Activated CD8-positive, alpha-beta T cell treated with anti-CD3 and anti-CD28 coated beads for 36 hours (primary cell): ENCODE data around the gene BDH1. TPM values are rescaled to one million over a fixed set of nuclear protein-coding genes. Genes with fewer than 3 reads are reported as not detected.

Source experiments
- ATAC-seq: fragments of 200-7000 bp; cut with Tn5 transposase; one replicate; pipeline ENCODE4 v1.10.0; 2021; ENCODE audit warnings: mild to moderate bottlenecking, moderate library complexity
- CTCF ChIA-PET: fragments of 350-600 bp; sonication (Branson Sonifier 250); formaldehyde crosslinking; loops from one replicate; lab custom pipeline; 2021; ENCODE audit warnings: antibody characterized with exemption; lab: Charles Lee
- POLR2A ChIA-PET: fragments of 350-600 bp; sonication (Branson Sonifier 250); formaldehyde crosslinking; loops from one replicate; lab custom pipeline; 2021; ENCODE audit warnings: antibody characterized with exemption; lab: Charles Lee
- DNase-seq: peaks from one replicate; pipeline ENCODE4 v3.0.0-alpha.2; 2020
- H3K27ac Mint-ChIP-seq: one replicate; pipeline ENCODE4 v1.8.0; 2021; ENCODE audit warnings: mild to moderate bottlenecking, mixed read lengths
- H3K27me3 Mint-ChIP-seq: one replicate; pipeline ENCODE4 v1.8.0; 2021; ENCODE audit warnings: mixed read lengths
- H3K36me3 Mint-ChIP-seq: one replicate; pipeline ENCODE4 v1.8.0; 2021; ENCODE audit warnings: low read depth, mixed read lengths
- H3K4me1 Mint-ChIP-seq: one replicate; pipeline ENCODE4 v1.8.0; 2021; ENCODE audit warnings: low read depth, mixed read lengths
- H3K4me3 Mint-ChIP-seq: one replicate; pipeline ENCODE4 v1.8.0; 2021; ENCODE audit warnings: mild to moderate bottlenecking, moderate library complexity, mixed read lengths
- H3K9me3 Mint-ChIP-seq: one replicate; pipeline ENCODE4 v1.8.0; 2021; ENCODE audit warnings: mixed read lengths
- CTCF ChIP-seq: fragments of 200-600 bp; IDR thresholded peaks from one replicate; pipeline ENCODE4 v1.8.0; 2022; ENCODE audit warnings: antibody characterized with exemption, mild to moderate bottlenecking
- intact Hi-C: fragments of 100-400 bp; cut with micrococcal nuclease; formaldehyde crosslinking; loops from one replicate; pipeline ENCODE4 v1.10.0; 2022
- total RNA-seq, 2 experiments: library from RNA; stranded (reverse); gene quantifications; one replicate each; pipeline ENCODE4 v1.2.3, GENCODE V29; 2021

The BDH1 gene
- total RNA-seq, 2 experiments from 2014 or later: 118 to 126 TPM

- H3K9me3 Mint-ChIP-seq: no peaks in the 10 kb centered on the region
- CTCF ChIA-PET: interaction anchor here (0.7 to 4.4 kb wide), 34 partner anchors 11 to 731 kb away, joined by 3 to 96 read pairs (median 4); partner anchors contain the start of gene BDH1
- TF ChIP-seq CTCF: peak; percentile 92
- peak overlapping the region; percentile 53 for H3K27ac Mint-ChIP-seq
- intact Hi-C loops: no loop called here
- peaks cover 1% of the 10 kb centered on the region for H3K36me3 Mint-ChIP-seq
- no peaks in the 10 kb centered on the region for H3K27me3 Mint-ChIP-seq
- H3K4me3 Mint-ChIP-seq: no peak overlapping the region
- DNase-seq: peak; percentile 86
- ATAC-seq: peak; percentile 98
- POLR2A ChIA-PET: interaction anchor here (0.8 to 1.1 kb wide), 5 partner anchors 11 to 69 kb away, joined by 3 to 4 read pairs (median 3); no protein-coding TSS in a partner anchor
- peaks cover 16% of the 10 kb centered on the region for H3K4me1 Mint-ChIP-seq
Measured at GRCh38 chr3:197599089-197599765, 43.5 kb upstream of the BDH1 start.

DNA sequence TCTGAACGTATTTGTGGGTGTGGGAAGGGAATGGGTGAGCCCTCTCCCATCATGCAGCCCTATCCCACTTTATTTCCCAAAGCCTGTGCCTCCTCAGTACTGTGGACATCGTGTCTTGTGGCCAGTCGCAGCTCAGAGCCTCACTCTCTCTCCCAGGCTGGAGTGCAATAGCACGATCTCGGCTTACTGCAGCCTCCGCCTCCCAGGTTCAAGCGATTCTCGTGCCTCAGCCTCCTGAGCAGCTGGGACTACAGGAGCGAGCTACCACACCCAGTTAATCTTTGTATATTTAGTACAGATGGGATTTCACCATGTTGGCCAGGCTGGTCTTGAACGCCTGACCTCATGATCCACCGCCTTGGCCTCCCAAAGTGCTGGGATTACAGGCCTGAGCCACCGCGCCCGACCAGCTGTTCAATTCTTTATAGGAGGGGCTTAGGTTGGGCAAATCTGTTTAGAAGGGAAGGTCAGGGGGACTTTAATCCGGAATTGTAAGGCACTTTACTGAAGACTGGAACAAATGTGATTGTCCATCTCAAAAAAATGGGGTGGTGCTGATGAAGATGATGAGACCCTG is 42.7 kb upstream of the BDH1 start:
- intact Hi-C loops: no loop called here
- peaks cover 17% of the 10 kb centered on the region for H3K4me1 Mint-ChIP-seq

GRCh38 chr3:197597335-197597734 is 41.6 kb upstream of the BDH1 start:
- DNase-seq: no peak
- H3K36me3 Mint-ChIP-seq: no peaks in the 10 kb centered on the region
- no peak overlapping the region for H3K27ac Mint-ChIP-seq
- H3K9me3 Mint-ChIP-seq: no peaks in the 10 kb centered on the region
- intact Hi-C loops: no loop called here
- ChIA-PET CTCF (interaction anchor here (2.7 to 4.4 kb wide), 4 partner anchors 10 to 74 kb away, joined by 15 to 96 read pairs (median 55); no protein-coding TSS in a partner anchor), POLR2A (interaction anchor here (0.9 kb wide), 1 partner anchor 76 kb away, joined by 4 read pairs; no protein-coding TSS in a partner anchor)
- ATAC-seq: no peak
- H3K4me1 Mint-ChIP-seq: peaks cover 29% of the 10 kb centered on the region
- H3K4me3 Mint-ChIP-seq: no peak overlapping the region
- H3K27me3 Mint-ChIP-seq: no peaks in the 10 kb centered on the region
- TF ChIP-seq CTCF: no peak

More for the DNA sequence above, 42.7 kb upstream of the BDH1 start:
- no peaks in the 10 kb centered on the region for H3K36me3 Mint-ChIP-seq
- no peak overlapping the region for H3K4me3 Mint-ChIP-seq
- ATAC-seq (no peak), DNase-seq (no peak)
- TF ChIP-seq CTCF: no peak
- ChIA-PET POLR2A (interaction anchor here (0.7 to 1.1 kb wide), 4 partner anchors 9 to 70 kb away, joined by 3 to 4 read pairs (median 3); no protein-coding TSS in a partner anchor), CTCF (interaction anchor here (0.9 to 4.4 kb wide), 24 partner anchors 11 to 730 kb away, joined by 3 to 96 read pairs (median 6); partner anchors contain the start of gene BDH1)
- H3K9me3 Mint-ChIP-seq: no peaks in the 10 kb centered on the region
- no peak overlapping the region for H3K27ac Mint-ChIP-seq
- no peaks in the 10 kb centered on the region for H3K27me3 Mint-ChIP-seq

DNA sequence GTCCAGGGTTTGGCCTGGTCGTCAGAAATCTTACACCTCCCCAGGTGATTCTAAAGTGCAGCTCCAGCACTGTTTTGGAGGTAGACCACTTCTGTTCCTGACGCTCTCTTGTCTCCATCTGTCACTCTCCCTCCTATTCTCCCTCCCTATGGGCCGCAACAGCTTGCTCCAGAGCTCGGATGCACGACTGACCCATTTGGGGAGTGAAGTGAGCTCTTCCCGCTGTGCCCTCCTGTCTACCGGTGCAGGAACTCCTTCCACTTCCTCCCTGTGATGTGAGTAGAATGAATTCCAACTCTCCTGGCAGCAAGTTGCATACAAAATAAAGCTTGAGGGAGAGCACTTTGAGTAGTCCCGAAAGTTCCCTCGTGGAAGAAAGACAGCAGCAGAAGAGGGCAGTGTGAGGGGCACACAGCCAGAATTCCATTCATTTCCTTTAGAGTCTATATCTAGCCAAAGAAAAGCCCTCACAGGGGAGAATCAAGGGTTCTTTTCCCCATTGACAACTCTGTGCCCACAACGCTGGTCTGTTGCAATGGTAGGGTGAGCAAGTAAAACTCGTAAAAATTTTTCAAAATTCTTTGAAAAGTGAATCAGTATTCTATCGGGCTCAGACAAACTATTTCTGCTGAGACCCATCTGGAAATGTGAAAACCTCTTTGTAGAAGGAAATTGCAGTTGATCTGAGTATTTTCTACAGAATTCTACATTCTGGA is 39.9 kb upstream of the BDH1 start:
- POLR2A ChIA-PET: interaction anchor here (1.3 kb wide), 1 partner anchor 40 kb away, joined by 3 read pairs; the partner anchor contains the start of gene BDH1
- Mint-ChIP-seq H3K4me3 (no peak overlapping the region), H3K27me3 (no peaks in the 10 kb centered on the region), H3K9me3 (no peaks in the 10 kb centered on the region), H3K36me3 (peaks cover 2% of the 10 kb centered on the region), H3K27ac (no peak overlapping the region), H3K4me1 (peaks cover 42% of the 10 kb centered on the region)
- CTCF ChIA-PET: no interaction called here
- intact Hi-C loops: no loop called here
- TF ChIP-seq CTCF: no peak
- no peak for DNase-seq
- ATAC-seq: no peak
